Sigmoid colon (tissue), 4 donors: Measurements from ENCODE around the gene IRAK1.

Source experiments
- CTCF ChIP-seq, 4 experiments: fragments of 450-650 bp in 3 of 4; fragments of 200-600 bp in 1 of 4; IDR thresholded peaks; one replicate each; pipeline ENCODE4 v1.5.1; 2016 to 2019; ENCODE audit warnings: antibody characterized with exemption in 4 of 4, mild to moderate bottlenecking in 3 of 4, moderate library complexity in 2 of 4
- EP300 ChIP-seq, 4 donors: sonication (generic); formaldehyde crosslinking; IDR thresholded peaks; one replicate each; pipeline ENCODE4 v1.6.1; 2017; ENCODE audit warnings: antibody characterized with exemption in 4 of 4
- POLR2A ChIP-seq, 2 donors: fragments of 450-650 bp; IDR thresholded peaks; one replicate each; pipeline ENCODE4 v1.6.1; 2016; ENCODE audit warnings: antibody characterized with exemption in 2 of 2, mild to moderate bottlenecking in 2 of 2, moderate library complexity in 2 of 2

GRCh38 chrX:153999359-154000037 lies 20.2 kb downstream of the IRAK1 start:
- TF ChIP-seq CTCF (IDR thresholded peaks at IDR 0.05) (no peak), POLR2A (IDR thresholded peaks at IDR 0.05) (no peak), EP300 (IDR thresholded peaks at IDR 0.05) (no peak)
